Activated CD4-positive, alpha-beta T cell treated with anti-CD3 and anti-CD28 coated beads, Interleukin-2, Interleukin-4, amounts not matched to agents 100 ng/mL and 50 ng/mL, durations not matched to agents 16 hours and 8 hours (primary cell): ENCODE data around the gene GPR27.

Experiments used
- DNase-seq: peaks from one replicate; pipeline ENCODE4 v3.0.0-alpha.2; 2020; ENCODE audit warnings: low spot score

Gene GPR27

GRCh38 chr3:71732637-71733036 is 21.0 kb upstream of the GPR27 start:
- DNase-seq = no peak

DNA sequence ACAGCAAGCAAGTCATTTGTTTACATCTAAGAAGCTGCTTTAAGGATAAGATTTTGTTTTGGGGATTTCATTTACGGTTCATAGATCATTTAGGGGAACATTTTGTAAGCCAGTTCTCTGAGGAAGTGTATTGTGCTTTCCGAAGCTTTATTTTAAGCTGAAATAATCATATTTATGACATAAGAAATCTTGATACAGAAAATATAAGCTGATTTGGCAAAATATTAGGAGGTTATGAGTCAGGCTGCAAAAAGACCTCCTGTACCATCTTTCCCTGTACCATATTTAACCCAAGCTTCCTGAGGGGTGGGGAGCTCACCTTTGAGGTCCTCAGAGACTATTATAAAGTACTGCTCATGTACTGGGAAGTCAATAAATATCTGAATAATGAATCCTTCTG is 20.3 kb upstream of the GPR27 start:
- no peak for DNase-seq

GRCh38 chr3:71734881-71735280 is 18.8 kb upstream of the GPR27 start:
- DNase-seq = no peak

GRCh38 chr3:71742621-71743020 is 11.0 kb upstream of the GPR27 start:
- no peak for DNase-seq

DNA sequence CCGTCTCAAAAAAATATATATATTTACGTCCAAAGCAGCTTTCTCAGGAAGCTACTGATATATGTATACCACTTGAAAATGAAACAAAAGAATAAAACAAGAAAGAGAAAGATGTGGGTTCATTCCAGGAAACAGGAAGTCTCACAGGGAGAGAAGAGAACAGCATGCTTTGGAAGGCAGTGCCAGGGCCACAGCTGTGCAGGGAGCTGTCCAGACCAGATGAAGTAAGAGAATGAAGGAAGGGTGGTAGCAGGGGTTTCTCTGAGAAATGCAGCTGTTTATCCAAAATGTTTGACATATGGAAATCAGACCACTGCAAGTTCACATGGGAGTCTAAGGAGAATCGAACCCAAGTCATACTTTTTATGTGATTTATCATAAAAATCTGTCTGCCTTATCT is 8.9 kb upstream of the GPR27 start:
- no peak for DNase-seq

- DNase-seq = no peak
Measured at GRCh38 chr3:71751602-71752001, 2.1 kb upstream of the GPR27 start.

GRCh38 chr3:71752831-71753700 is 589 bp upstream of the GPR27 start:
- no peak for DNase-seq

GRCh38 chr3:71754610-71755253 is 1.1 kb downstream of the GPR27 start:
- no peak for DNase-seq

DNA sequence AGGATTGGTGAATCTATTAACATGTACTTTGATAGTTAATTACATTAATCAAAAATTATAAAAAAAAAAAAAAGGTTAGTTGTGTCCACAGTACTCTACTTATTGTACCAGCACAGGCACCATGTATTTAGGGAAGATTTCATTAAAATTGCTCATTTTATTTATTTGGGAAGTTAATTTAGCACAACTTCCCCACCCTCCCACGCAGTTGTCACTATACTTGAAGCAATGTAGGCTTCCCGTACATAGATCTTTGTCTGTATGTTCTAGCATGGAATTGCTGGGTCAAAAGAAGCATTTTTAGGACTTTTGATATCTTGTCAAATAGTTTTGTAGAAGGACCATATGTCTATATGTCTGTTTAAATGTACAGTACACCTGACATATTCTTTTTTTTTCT is 4.4 kb downstream of the GPR27 start:
- DNase-seq = no peak

DNA sequence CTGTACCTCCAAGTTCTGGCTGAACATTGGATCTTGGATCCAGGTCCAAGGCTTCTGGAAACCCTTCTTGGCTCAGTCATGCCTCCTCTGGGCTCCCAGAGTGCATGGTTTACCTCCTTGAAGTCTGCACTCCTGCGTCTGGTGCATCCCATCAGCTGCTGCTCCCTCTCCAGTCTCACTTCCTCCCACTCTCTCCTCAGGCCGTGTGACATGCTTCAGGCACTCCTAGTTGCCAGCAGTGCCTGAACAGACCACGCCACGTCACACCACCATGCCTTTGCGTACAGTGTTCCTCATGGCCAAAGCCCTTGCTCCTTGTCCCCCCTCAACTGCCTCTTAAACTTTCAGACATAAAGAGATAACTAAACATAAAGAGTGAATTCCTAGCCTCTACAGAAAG is 5.7 kb downstream of the GPR27 start:
- DNase-seq = no peak

DNA sequence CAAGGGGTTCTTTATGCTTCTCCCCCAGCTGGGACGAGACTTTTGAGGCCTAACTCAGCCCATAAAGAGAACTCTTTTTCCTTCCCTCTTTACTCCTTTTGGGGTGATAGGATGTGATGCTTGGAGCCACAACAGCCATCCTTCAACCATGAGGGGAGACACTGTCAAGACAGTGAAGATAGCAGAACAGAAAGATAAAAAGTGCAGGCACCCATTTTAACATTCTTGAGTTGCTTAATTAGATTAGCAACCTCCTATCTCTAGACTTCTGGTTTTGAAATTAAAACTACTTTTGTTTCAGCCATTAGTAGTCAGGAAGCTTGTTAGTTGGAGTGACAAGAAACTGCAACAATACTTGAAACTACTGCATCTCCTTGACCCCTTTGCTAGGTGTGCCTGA is 6.5 kb downstream of the GPR27 start:
- no peak for DNase-seq

- no peak for DNase-seq
Measured at GRCh38 chr3:71763426-71763825, 9.8 kb downstream of the GPR27 start.

GRCh38 chr3:71771126-71771525 is 17.5 kb downstream of the GPR27 start:
- DNase-seq = no peak

DNA sequence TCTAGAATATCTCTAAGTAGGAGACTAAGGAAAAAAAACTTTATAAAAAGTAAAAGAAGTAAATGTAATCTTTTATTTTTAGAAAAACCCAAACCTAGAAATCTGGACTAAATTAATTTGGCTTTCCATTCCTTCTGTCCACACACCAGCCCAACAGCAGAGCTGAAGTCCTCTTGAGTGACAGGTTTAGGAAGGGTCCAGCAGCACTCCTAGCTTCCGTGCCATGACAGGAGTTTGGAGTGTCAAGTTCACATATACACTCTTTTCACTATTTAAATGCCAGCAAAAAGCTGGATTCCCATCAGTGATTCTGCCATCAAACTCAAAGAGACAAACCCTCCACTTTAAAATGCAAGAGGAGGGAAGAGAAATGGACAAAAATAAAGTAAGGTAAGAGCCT is 18.2 kb downstream of the GPR27 start:
- no peak for DNase-seq

- peak; percentile 49 for DNase-seq
Measured at GRCh38 chr3:71776538-71776937, 22.9 kb downstream of the GPR27 start.

DNA sequence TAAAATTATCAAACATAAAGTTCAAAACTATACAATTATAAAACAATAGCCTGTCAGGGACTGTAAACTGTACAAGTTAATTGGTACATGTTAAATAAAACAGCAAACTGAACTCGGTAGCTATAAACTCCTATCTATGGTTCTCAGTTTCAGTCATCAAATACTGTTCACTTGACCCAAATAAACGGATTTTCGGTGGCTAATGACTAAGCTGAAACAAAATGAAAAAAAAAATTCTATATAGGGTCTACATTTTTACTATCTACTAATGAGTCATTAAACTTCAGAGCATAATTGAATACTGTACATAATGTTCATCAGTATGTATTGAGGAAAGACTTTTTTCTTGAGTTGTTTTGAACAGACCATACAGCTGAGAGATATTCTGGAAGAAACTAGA is 24.7 kb downstream of the GPR27 start:
- peak; percentile 63 for DNase-seq

DNA sequence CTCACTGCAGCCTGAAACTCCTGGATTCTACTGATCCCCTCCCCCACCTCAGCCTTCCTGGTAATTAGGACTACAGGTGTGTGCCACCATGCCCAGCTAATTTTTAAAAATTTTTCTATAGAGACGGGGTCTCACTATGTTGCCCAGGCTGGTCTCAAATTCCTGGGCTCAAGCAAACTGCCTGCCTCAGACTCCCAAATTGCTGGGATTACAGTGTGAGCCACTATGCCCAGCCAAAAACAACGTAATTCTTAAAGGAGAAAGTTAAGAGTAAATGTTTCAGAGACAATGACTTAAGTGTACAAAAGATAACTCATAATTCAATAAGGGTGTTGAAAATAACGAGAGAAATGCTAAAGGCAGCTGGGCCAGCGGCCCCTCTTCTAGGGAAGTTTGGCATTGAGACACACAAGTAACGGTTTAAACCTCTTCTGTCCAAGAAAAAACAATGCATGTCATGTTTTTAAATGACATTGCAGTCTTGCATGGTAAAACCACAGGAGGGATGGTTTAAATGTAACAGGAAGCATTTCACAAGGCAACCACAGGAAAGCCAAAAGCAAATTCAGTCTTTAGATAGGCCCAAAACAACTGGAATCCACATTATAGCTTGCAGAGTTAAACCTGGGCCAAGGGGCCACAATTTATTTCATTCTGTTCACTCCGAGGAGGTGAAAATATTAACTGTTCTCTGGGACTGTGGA is 26.2 kb downstream of the GPR27 start:
- DNase-seq = peak; percentile 64

DNA sequence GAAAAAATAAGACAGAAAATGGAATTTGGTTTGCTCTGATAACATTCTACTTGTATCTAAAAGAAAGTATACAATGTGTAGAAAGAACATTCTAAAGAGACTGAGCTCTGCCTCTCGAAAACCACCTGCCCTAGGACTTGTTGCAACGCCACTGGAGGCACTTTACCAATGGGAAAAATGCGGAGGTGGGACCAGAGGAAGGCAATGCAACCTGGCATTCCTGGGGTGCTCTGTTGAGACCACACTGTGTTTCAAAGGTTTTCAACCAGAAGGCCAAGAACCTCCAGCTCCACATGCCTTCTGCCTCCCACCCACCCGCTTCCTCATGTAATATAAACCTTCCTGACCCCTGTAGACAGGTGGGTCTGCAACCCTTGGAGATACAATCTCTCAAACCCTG is 26.8 kb downstream of the GPR27 start:
- DNase-seq = no peak

DNA sequence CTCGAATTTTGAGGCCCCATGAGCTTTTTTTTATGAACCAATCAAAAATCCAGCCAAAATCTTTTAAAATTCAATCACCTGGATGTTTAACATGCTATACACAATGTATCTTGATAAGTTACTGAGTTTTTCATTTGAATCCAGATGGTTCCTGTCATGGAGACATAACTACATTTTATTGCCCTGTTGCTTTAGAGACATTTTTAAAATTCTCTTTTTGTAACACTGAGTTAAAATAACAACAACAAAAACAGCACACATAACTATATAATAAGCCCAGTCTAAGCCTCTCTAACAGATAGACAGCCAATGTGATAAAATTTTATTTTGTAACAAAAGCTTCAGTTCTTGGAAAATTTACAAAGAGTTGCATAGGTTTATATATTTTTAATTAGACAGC is 29.5 kb downstream of the GPR27 start:
- no peak for DNase-seq

DNA sequence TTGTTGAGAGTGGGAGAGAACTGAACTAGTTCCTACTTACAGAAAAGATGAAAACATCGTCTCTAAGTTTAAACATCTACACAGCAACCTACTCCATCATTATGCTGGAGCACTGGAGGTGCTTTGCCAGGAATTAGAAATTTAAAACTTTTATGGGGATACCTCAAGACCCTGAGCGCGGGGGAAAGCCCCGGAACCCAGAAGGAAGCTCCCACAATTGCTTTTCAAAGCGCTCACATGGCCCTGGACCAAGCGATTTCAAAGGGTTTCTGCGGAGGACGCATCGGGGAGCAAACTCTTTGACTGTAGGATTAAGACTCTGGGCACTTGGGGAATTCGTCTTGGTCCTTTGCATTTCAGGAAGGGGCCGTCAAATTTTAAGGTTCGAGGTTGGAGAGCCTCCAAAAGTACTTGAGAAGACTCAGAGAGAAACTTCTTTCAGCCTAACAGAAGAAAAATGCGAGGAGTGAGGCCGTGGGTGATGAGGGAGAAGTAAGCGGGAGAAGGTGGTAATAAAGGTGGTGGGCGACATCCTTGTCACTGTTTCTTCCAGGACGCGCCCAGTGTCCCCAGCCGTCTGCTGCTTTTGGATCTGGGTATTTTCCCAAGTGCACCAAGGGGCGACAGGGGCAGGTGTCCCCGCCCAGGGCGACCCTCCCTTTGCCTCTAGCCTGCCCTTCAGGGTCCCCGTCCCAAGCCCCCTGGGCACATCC is 30.7 kb downstream of the GPR27 start:
- no peak for DNase-seq

DNA sequence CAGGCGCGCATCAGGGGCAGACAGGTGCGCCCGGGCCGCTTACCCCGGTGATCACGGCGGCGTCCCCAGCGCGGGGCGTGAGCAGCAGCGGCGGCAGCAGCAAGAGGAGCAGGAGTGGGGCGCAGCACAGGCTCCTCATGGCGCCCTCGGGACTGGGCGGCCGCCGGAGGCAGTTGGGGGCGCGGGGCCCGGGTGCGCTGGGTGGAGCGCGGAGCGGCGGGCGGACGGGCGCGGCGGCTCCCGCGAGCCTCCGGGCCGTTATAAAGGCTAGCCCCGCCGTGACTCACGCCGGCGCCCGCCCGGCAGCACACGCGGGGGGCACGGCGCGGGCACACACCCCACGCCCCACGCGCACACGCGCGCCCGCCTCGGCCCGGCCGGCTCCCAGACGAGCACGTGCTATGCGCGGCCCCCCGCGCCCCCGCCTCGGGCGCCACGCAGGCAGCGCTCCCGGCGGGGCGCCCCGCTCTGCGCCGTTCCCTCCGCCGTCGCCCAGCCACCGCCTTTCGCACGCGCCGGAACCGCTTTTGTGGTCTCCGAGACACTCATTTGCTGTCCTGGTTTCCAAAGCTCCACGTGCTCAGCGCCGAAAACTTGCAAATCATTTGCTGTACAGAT is 31.4 kb downstream of the GPR27 start, which contains the start of gene PROK2:
Gene PROK2 (minus strand): TSS at position 235 of the 618 bp plus-strand sequence. CDS start 96 bp downstream, at position 139.
- peak; percentile 32 for DNase-seq
